NB4 (cell line): ENCODE results near the gene EPS15.

ENCODE experiments used
- DNase-seq: peaks from one replicate; pipeline ENCODE4 v3.0.0; 2010; ENCODE audit warnings: low read depth
- H3K4me3 ChIP-seq: one replicate; pipeline ENCODE4 v1.5.1; 2011; ENCODE audit warnings: mild to moderate bottlenecking, low read depth, low read length, moderate library complexity
- CTCF ChIP-seq: IDR thresholded peaks from one replicate; pipeline ENCODE4 v1.5.1; 2012; ENCODE audit warnings: low read depth, low read length
- MAX ChIP-seq: IDR thresholded peaks from 2 replicates; pipeline ENCODE4 v1.6.1; 2011; ENCODE audit warnings: low read depth, low read length
- MYC ChIP-seq: IDR thresholded peaks from 2 replicates; pipeline ENCODE4 v1.6.1; 2011; ENCODE audit warnings: low read depth, low read length
- POLR2A ChIP-seq: IDR thresholded peaks from 2 replicates; pipeline ENCODE4 v1.6.1; 2011; ENCODE audit warnings: mild to moderate bottlenecking; ENCODE audit not compliant: insufficient read length; ENCODE audit errors: extremely low read depth

EPS15 gene

GRCh38 chr1:51421964-51422363 lies 97.1 kb downstream of the EPS15 start:
- peak; percentile 28 for DNase-seq
- H3K4me3 ChIP-seq = no peak overlapping the region
- TF ChIP-seq CTCF (no peak), POLR2A (no peak), MYC (no peak), MAX (no peak)

- no peak for DNase-seq
- TF ChIP-seq MYC (no peak), POLR2A (no peak), MAX (no peak), CTCF (no peak)
- H3K4me3 ChIP-seq = no peak overlapping the region
Observed at GRCh38 chr1:51420867-51421627, 98.0 kb downstream of the EPS15 start.

GRCh38 chr1:51418384-51418959 lies 100.6 kb downstream of the EPS15 start:
- no peak overlapping the region for H3K4me3 ChIP-seq
- DNase-seq = no peak
- TF ChIP-seq MYC = no peak
- TF ChIP-seq POLR2A = no peak
- no peak for TF ChIP-seq CTCF
- no peak for TF ChIP-seq MAX

- no peak for DNase-seq
- H3K4me3 ChIP-seq = no peak overlapping the region
- TF ChIP-seq MYC (no peak), MAX (no peak), POLR2A (no peak), CTCF (no peak)
Observed at GRCh38 chr1:51417496-51418383, 101.3 kb downstream of the EPS15 start.

- TF ChIP-seq MAX = no peak
- no peak for TF ChIP-seq CTCF
- no peak for TF ChIP-seq POLR2A
- no peak for TF ChIP-seq MYC
- H3K4me3 ChIP-seq = no peak overlapping the region
Observed at GRCh38 chr1:51416910-51417309, 102.2 kb downstream of the EPS15 start.

More at GRCh38 chr1:51416910-51417309, 102.2 kb downstream of the EPS15 start:
- no peak for DNase-seq
